HG03095 (cell line): ENCODE results near the gene GRK5.
"Not testable (repeated sequence)": the region's sequence is repeated elsewhere in the genome, so short reads cannot be mapped to it uniquely, and the experiment has no call there.

ENCODE experiments used
- ATAC-seq: cut with Tn5 transposase; IDR thresholded peaks from one replicate; pipeline ENCODE4 v1.9.1; 2021; ENCODE audit warnings: moderate library complexity; ENCODE audit not compliant: unreplicated experiment

Gene GRK5

GRCh38 chr10:119248184-119248583 lies 40.8 kb downstream of the GRK5 start:
- ATAC-seq, result no peak

- ATAC-seq, result no peak
These were observed 41.3 kb downstream of the GRK5 start for GRCh38 chr10:119248681-119249080.

- no peak for ATAC-seq
These were observed 43.4 kb downstream of the GRK5 start for GRCh38 chr10:119250641-119251314.

- ATAC-seq, result no peak
These were observed 43.9 kb downstream of the GRK5 start for GRCh38 chr10:119251315-119251708.

- ATAC-seq, result no peak
These were observed 44.7 kb downstream of the GRK5 start for GRCh38 chr10:119252051-119252465.

GRCh38 chr10:119252470-119253151 lies 45.2 kb downstream of the GRK5 start:
- no peak for ATAC-seq

GRCh38 chr10:119253433-119254174 lies 46.2 kb downstream of the GRK5 start:
- ATAC-seq, result no peak

GRCh38 chr10:119254335-119254734 lies 47.0 kb downstream of the GRK5 start:
- no peak for ATAC-seq

GRCh38 chr10:119256030-119256429 lies 48.7 kb downstream of the GRK5 start:
- ATAC-seq, result no peak

- no peak for ATAC-seq
These were observed 49.5 kb downstream of the GRK5 start for GRCh38 chr10:119256897-119257296.

- no peak for ATAC-seq
These were observed 50.6 kb downstream of the GRK5 start for GRCh38 chr10:119257899-119258419.

GRCh38 chr10:119259345-119259744 lies 52.0 kb downstream of the GRK5 start:
- no peak for ATAC-seq

- not testable (repeated sequence) for ATAC-seq
These were observed 53.6 kb downstream of the GRK5 start for GRCh38 chr10:119261016-119261415.

GRCh38 chr10:119263951-119264617 lies 56.7 kb downstream of the GRK5 start:
- ATAC-seq, result no peak

- ATAC-seq, result no peak
These were observed 58.3 kb downstream of the GRK5 start for GRCh38 chr10:119265691-119266090.

- ATAC-seq, result no peak
These were observed 60.0 kb downstream of the GRK5 start for GRCh38 chr10:119267384-119267783.

GRCh38 chr10:119268428-119268827 lies 61.1 kb downstream of the GRK5 start:
- ATAC-seq, result no peak

- peak; percentile 81 for ATAC-seq
These were observed 61.6 kb downstream of the GRK5 start for GRCh38 chr10:119268871-119269506.

GRCh38 chr10:119269737-119270136 lies 62.4 kb downstream of the GRK5 start:
- ATAC-seq, result no peak

- ATAC-seq, result peak; percentile 41
These were observed 63.5 kb downstream of the GRK5 start for GRCh38 chr10:119270762-119271366.
